Loucy (cell line): ENCODE measurements around the gene DNAJC16.

ENCODE experiments used
- H2AFZ ChIP-seq: fragments of 200-600 bp; sonication (generic); 2 replicates; pipeline ENCODE4 v1.6.0; 2016; ENCODE audit warnings: antibody characterized with exemption, mild to moderate bottlenecking, low read length, moderate library complexity
- H3F3A ChIP-seq: fragments of 200-600 bp; 2 replicates; pipeline ENCODE4 v1.6.0; 2016; ENCODE audit warnings: antibody characterized with exemption, low read depth, mild to moderate bottlenecking
- H3K27me3 ChIP-seq: fragments of 200-600 bp; sonication (generic); 2 replicates; pipeline ENCODE4 v1.6.1; 2014; ENCODE audit warnings: low read length, mild to moderate bottlenecking; ENCODE audit not compliant: insufficient read depth, poor library complexity, severe bottlenecking
- H3K36me3 ChIP-seq: fragments of 200-600 bp; sonication (generic); 2 replicates; pipeline ENCODE4 v1.6.1; 2016; ENCODE audit warnings: low read length; ENCODE audit not compliant: insufficient read depth
- H3K4me1 ChIP-seq: fragments of 200-600 bp; sonication (generic); 2 replicates; pipeline ENCODE4 v1.5.1; 2014; ENCODE audit warnings: low read length, mild to moderate bottlenecking; ENCODE audit not compliant: insufficient read depth, poor library complexity, severe bottlenecking
- H3K4me2 ChIP-seq: fragments of 200-600 bp; sonication (generic); 2 replicates; pipeline ENCODE4 v1.6.0; 2014; ENCODE audit warnings: antibody characterized with exemption, low read length, low read depth, mild to moderate bottlenecking; ENCODE audit not compliant: poor library complexity, severe bottlenecking
- H3K4me3 ChIP-seq: fragments of 200-600 bp; sonication (generic); 2 replicates; pipeline ENCODE4 v1.5.1; 2014; ENCODE audit warnings: low read length, mild to moderate bottlenecking, mixed read lengths; ENCODE audit not compliant: poor library complexity, severe bottlenecking
- H3K79me2 ChIP-seq: fragments of 200-600 bp; sonication (generic); 2 replicates; pipeline ENCODE4 v1.6.1; 2014; ENCODE audit warnings: low read length; ENCODE audit not compliant: insufficient read depth
- H3K9ac ChIP-seq: fragments of 200-600 bp; sonication (generic); 2 replicates; pipeline ENCODE4 v1.6.0; 2014; ENCODE audit warnings: mild to moderate bottlenecking, low read depth, low read length, moderate library complexity; ENCODE audit not compliant: poor library complexity, severe bottlenecking
- H3K9me2 ChIP-seq: fragments of 200-600 bp; sonication (generic); replicated peaks from 2 replicates; pipeline ENCODE4 v1.6.1; 2016; ENCODE audit warnings: low read depth, low read length, mixed read lengths
- H3K9me3 ChIP-seq: fragments of 200-600 bp; sonication (generic); 2 replicates; pipeline ENCODE4 v1.6.1; 2014; ENCODE audit warnings: mild to moderate bottlenecking, antibody characterized with exemption, low read length, low read depth; ENCODE audit not compliant: insufficient read depth
- H4K20me1 ChIP-seq: fragments of 200-600 bp; sonication (generic); 2 replicates; pipeline ENCODE4 v1.6.0; 2014; ENCODE audit warnings: antibody characterized with exemption, low read length, mild to moderate bottlenecking; ENCODE audit not compliant: insufficient read depth, poor library complexity, severe bottlenecking
- EZH2phosphoT487 ChIP-seq: fragments of 200-600 bp; IDR thresholded peaks from 2 replicates; pipeline ENCODE4 v1.6.1; 2018; ENCODE audit warnings: antibody characterized with exemption, mild to moderate bottlenecking, moderate library complexity, borderline replicate concordance
- TF ChIP-seq, protein P1 (sequence below): fragments of 200-600 bp; sonication (generic); conservative IDR thresholded peaks from 2 replicates; pipeline ENCODE4 v1.5.1; 2014; ENCODE audit warnings: mild to moderate bottlenecking, antibody characterized with exemption, low read length

DNAJC16 gene

GRCh38 chr1:15526490-15527339 is at the start of gene DNAJC16:
Gene DNAJC16, plus strand, starts transcription at chr1:15526848. Its CDS starts 2,258 bp downstream, at chr1:15529106.
- Histone ChIP-seq H3K9me2 (no peaks in the 10 kb centered on the region), H3K9ac (peak within 1 kb of the TSS; percentile 74), H3F3A (peaks cover 7% of the 10 kb centered on the region; the same call in 1 of the 2 replicates), H3K4me2 (peak within 1 kb of the TSS; percentile 98), H3K27me3 (no peaks in the 10 kb centered on the region), H4K20me1 (peaks cover 4% of the 10 kb centered on the region), H3K36me3 (no peaks in the 10 kb centered on the region), H3K4me3 (peak within 1 kb of the TSS; percentile 80), H2AFZ (peak within 1 kb of the TSS; percentile 90), H3K4me1 (peaks cover 37% of the 10 kb centered on the region), H3K9me3 (no peaks in the 10 kb centered on the region), H3K79me2 (peaks cover 31% of the 10 kb centered on the region)
- TF ChIP-seq EZH2phosphoT487: no peak
- TF ChIP-seq, protein P1, sequence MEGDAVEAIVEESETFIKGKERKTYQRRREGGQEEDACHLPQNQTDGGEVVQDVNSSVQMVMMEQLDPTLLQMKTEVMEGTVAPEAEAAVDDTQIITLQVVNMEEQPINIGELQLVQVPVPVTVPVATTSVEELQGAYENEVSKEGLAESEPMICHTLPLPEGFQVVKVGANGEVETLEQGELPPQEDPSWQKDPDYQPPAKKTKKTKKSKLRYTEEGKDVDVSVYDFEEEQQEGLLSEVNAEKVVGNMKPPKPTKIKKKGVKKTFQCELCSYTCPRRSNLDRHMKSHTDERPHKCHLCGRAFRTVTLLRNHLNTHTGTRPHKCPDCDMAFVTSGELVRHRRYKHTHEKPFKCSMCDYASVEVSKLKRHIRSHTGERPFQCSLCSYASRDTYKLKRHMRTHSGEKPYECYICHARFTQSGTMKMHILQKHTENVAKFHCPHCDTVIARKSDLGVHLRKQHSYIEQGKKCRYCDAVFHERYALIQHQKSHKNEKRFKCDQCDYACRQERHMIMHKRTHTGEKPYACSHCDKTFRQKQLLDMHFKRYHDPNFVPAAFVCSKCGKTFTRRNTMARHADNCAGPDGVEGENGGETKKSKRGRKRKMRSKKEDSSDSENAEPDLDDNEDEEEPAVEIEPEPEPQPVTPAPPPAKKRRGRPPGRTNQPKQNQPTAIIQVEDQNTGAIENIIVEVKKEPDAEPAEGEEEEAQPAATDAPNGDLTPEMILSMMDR: 0 out of 2 replicates have a peak, but pooled peaks have one; percentile 28

DNA sequence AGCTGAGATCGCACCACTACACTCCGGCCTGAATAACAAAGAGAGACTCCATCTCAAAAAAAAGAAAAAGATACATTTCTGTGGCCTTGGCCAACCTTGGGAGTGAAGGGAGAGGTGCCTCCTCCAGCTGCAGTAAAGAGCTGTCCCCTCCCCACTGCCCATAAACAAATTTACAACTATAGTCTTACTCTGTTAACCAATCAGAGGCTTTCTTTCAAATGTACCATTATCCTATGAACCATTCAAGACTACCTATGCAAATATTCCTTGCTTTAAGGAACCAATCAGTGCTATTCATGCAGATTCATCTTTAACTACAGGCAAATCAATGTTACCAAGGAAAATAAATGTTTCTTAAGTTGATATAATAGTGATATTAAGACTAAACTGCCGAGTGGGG is 49.7 kb upstream of the DNAJC16 start:
- Histone ChIP-seq H3K4me2 (no peak overlapping the region), H3K9me3 (no peaks in the 10 kb centered on the region), H3K4me3 (no peak overlapping the region), H2AFZ (no peak overlapping the region), H3K4me1 (peaks cover 9% of the 10 kb centered on the region), H3K79me2 (no peaks in the 10 kb centered on the region), H3F3A (no peaks in the 10 kb centered on the region), H3K27me3 (no peaks in the 10 kb centered on the region), H3K9me2 (no peaks in the 10 kb centered on the region), H4K20me1 (no peaks in the 10 kb centered on the region), H3K36me3 (no peaks in the 10 kb centered on the region), H3K9ac (no peak overlapping the region)
- no peak for TF ChIP-seq EZH2phosphoT487
- TF ChIP-seq, protein P1: no peak

DNA sequence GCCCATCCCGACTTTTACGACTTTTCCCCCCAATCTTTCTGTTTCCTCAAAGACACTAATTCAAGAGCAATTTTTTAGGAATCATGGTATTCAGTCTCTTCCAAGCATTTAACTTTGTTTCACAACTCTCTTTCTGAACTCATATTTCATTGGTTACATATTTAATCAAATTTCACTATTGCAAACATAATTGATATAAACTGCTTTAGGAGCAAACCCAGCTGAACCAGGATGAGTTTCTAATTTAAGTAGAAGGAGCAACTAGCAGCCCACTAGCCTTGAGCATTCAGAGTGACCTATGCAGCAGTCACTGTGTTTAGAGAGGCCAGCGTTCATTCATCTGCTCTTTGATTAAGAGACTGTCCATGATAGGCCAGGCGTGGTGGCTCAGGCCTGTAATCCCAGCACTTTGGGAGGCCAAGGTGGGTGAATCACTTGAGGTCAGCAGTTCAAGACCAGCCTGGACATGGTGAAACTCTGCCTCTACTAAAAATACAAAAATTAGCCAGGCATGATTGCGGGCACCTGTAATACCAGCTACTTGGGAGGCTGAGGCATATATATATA is 48.9 kb upstream of the DNAJC16 start:
- Histone ChIP-seq H3F3A (no peaks in the 10 kb centered on the region), H3K4me1 (peaks cover under 1% of the 10 kb centered on the region), H3K36me3 (no peaks in the 10 kb centered on the region), H3K9ac (no peak overlapping the region), H4K20me1 (no peaks in the 10 kb centered on the region), H3K27me3 (no peaks in the 10 kb centered on the region), H2AFZ (no peak overlapping the region), H3K79me2 (no peaks in the 10 kb centered on the region), H3K9me3 (no peaks in the 10 kb centered on the region), H3K4me2 (no peak overlapping the region), H3K9me2 (no peaks in the 10 kb centered on the region), H3K4me3 (no peak overlapping the region)
- TF ChIP-seq, protein P1: no peak
- no peak for TF ChIP-seq EZH2phosphoT487
